GM12892 (cell line): ENCODE data around the gene NDOR1.

Experiments
- DNase-seq: peaks from one replicate; pipeline ENCODE4 v3.0.0; 2011; ENCODE audit not compliant: insufficient read length
- FAIRE-seq: peaks from 2 replicates; lab custom pipeline; 2011; peaks lifted over from hg19 to GRCh38; lab: Jason Lieb, UNC
- POLR2A ChIP-seq: IDR thresholded peaks from 2 replicates; pipeline ENCODE4 v1.6.1; 2011; ENCODE audit warnings: low read depth, low read length, control low read depth
- POLR2AphosphoS5 ChIP-seq: IDR thresholded peaks from 2 replicates; pipeline ENCODE4 v1.6.1; 2011; ENCODE audit warnings: low read depth, low read length, control low read depth
- TAF1 ChIP-seq: IDR thresholded peaks from 2 replicates; pipeline ENCODE4 v1.6.1; 2011; ENCODE audit warnings: low read depth, mild to moderate bottlenecking, control low read depth, low read length, borderline replicate concordance

NDOR1 gene

DNA sequence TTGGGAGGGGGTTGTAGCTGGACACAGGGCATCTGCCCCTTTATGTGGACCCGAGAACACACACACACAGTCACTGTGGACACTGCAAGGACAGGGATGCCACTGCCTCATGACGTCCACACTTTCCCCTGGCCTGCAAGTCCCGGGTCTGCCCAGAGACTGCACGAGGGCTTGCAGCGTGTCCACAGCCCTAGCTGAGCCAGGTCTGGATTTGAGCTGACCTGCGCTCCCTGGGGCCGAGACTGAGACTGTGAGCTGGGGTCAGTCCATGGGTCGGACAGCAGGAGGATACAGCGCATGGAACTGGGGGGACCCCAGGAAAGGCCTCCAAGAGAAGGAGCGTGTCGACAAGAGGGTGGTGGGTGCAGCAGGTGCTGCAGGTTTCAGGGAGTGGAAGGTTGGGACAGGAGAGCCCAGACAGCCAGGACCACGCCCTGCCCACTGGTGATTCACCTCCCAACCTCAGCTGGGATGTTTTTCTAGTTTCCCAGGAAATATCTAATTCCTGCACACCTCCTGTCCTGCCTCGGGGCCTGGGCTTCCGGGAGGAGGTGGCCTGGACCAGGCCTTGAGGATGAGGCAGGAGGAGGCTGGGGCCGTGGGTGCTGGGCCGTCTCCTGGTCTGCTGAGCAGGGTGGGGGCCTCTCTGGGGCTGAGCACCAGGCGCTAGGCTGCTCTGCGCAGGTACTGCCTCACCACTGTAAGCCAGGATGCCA, 21.0 kb downstream of the NDOR1 start:
- no peak for FAIRE-seq
- no peak for DNase-seq
- TF ChIP-seq POLR2A (no peak), POLR2AphosphoS5 (no peak), TAF1 (no peak)

DNA sequence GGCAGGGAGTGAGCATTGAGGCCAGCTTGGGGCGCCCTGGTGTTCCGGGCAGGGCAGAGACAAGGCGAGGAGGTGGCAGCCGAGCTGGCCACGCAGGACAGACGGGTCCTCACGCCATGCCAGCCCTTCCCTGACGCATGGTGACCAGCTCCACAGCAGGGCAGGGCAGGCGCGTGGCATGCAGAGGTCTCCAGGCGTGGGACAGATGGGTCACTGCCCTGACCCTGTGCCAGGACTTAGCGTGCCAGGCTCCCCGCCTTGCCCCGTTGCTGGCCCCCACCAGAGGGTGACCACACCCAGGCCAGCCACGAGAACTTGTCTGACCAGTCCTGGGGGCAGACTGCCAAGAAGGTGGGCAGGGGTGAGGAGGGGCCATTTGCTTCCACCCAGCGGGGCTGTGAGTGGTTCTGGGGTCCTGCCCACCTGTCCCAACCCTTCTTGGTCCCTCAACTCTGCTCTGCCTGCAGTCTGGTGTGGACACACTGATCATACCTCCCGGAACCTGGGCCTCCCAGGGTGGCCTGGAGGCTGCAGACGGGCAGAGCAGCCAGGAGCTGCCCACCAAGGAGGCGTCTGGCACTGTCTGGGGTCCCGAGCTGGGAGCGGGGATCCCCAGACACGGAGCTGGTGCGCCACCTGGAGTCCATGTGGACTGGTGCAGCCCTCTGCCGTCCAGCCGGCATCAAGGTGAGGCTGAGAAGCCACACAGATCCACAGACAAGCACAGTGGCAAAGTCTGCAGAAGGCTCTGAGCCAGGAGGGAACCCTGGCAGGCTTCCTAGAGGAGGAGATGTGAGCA, 21.8 kb downstream of the NDOR1 start, which contains the start of gene RNF224:
RNF224 (plus strand) TSS at position 449 of the 799 bp plus-strand sequence. CDS start 834 bp downstream, outside the sequence.
- FAIRE-seq (peak; percentile 98), DNase-seq (peak; percentile 88)
- no peak for TF ChIP-seq POLR2AphosphoS5
- TF ChIP-seq POLR2A, result no peak
- TF ChIP-seq TAF1, result no peak

DNA sequence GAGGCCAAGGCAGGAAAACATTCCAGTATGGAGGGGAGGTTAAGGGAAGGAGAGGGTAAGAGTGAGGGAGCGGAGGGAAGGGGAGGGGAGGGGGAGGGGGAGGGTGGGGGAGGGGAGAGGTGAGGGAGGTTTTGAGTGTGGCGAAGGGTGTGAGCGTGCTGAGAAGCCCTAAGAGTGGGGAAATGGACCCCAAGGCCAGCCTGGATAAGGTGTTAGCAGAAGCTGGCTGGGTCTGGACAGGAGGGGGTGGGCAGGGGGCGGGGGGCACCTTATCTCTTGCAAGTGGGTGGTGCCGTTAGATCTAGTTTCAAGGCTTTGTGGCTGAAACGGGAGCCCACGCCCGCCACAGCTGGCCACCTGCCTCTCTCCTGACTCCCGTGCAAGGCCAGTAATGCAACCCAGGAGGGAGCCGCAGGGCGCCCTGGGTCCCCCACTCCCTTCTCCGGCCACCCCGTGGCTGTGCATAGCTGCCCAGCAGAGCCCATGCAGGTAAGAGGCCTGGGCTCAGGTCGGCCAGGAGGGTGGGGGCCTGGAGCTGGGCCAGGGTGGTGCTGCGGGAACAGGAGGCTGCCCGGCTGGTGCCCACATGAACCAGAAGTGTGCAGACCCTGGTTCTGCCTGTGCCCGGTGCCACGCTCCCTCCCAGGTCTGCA, 22.5 kb downstream of the NDOR1 start:
- TF ChIP-seq POLR2AphosphoS5, result no peak
- TF ChIP-seq POLR2A, result no peak
- TF ChIP-seq TAF1, result no peak
- FAIRE-seq (no peak), DNase-seq (no peak)

DNA sequence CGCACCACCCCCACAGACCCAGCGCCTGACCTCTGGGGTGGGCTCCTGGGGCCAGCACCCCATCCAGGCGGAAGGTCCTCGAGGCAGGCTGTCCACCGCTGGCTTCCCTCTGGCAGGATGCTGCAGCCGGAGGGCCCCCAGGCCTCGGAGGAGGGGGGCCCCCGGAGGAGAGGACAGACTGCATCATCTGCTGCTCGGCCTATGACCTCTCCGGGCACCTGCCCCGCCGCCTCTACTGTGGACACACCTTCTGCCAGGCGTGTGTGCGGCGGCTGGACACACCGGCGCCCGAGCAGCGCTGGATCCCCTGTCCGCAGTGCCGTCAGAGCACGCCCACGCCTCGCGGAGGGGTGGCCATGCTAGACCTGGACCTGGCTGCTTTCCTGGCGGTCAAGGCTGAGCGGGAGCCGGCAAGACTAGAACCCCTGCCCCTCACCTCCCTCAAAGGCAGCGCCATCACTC, 23.0 kb downstream of the NDOR1 start:
- FAIRE-seq (no peak), DNase-seq (no peak)
- TF ChIP-seq POLR2AphosphoS5, result no peak
- no peak for TF ChIP-seq TAF1
- TF ChIP-seq POLR2A, result no peak

DNA sequence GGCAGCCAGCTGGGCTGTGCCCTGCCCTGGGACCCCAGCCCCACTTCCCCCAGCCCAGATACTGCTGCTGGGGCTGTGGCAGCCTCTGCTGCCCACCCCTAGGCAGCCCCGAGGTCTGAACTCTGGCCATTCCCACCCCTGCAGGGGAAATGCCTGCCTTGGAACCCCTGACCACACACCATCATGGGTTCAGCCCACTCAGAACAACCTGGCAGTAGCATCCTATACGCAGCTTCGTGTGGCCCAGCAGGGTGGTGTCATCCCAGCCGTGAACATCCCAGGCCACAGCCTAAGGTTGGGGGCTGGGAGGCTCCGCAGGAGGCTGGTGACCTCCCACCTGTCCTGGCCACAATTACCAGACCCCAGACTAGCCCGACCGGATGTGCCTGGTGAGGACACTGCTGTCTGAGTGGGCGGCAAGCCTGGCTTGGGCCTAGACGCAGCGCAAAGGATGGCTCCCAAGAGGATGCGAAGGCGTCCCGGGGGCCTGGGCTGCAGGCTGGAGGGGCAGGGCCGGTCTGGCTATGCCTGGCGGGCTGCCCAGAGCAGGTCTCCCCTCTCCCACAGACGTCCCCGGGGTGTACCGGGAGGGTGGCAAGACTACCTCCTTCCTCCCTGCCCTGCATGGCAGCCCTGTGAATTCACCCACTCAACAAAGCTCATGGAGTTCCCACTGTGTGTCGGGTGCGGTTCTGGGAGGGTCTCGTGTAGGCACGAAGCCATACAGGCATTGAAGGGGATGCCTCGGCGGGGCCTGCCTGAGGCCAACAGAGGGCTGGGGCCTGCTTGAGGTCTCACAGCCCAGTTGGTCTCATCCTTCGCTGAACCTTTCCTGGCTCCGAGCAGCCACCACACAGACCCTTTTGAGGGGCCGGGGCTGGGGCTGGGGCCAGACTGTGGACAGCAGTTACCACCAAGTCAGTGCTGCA, 23.7 kb downstream of the NDOR1 start:
- FAIRE-seq (no peak), DNase-seq (no peak)
- TF ChIP-seq POLR2AphosphoS5 (no peak), POLR2A (no peak), TAF1 (no peak)

DNA sequence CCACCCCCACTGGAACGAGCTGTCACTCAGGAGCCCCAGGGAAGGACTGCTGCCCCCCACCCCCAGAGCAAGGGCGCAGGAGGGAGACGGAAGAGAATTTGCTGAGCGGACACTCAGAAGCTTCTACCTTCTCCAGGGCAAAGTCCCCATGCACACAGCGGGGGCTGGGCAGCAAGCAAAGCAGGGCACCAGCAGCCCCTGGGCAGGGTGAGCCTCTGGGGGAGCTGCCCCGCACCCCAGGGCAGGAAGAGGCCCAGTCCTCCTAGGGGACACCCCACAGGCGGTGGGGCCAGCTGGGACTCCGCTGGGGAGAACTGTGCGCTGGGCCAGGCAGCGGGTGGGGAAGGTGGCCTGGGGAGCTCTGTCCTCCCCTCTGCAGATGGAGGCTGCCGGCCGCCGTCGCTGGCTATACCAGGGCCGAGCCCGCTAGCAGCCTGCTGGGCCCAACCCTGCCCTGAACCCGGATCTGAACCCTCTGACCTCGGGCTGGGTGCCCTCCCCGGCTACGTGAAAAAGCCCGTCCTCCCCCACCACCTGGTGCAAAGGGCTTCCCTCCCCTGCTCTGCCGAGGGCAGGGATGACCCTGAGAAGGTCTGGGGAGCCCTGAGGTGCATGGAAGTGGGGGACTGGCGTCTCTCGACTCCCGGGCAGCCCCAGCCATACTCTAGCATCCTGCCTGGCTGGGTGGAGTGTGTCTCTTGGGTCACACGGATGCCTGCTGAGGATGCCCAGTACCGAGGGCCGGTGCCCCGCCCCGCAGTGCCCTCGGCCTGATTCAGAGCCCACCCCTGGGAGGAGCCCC, 24.6 kb downstream of the NDOR1 start:
- TF ChIP-seq TAF1 (no peak), POLR2A (no peak), POLR2AphosphoS5 (no peak)
- FAIRE-seq (no peak), DNase-seq (no peak)

DNA sequence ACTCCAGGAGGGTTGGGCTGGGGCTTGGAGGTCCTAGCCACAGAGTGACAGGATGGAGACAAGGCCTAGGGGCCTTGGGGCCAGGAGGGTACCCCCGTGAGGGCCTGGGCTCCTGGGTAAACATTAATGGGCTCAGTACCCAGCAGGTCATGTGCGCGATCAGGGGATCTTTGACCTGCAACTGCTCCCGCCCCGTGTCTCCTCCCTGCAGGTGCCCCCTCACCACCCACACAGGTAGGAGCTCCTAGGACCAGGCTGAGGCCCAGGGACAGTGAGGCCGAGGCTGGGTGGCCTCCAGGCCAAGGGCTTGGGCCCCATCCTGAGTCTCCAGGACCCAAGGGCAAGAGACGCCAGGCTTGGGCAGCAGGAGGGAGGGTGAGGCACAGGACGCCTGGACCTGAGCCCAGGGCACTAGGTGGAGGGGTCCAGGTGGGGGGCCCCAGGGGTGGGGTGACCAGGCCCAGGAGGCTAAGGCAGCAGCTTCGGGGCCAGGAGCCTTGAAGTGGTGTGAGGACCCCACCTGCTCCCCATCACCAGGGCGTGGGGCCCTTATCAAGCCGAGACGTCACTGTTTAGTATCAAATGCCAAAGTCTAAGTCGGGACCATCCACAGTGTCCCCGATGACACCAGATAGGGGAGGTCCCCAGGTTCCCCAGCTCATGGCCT, 25.3 kb downstream of the NDOR1 start, which contains the start of gene SLC34A3:
SLC34A3 (plus strand) TSS at position 197 of the 667 bp plus-strand sequence. CDS start 802 bp downstream, outside the sequence.
- FAIRE-seq (no peak), DNase-seq (no peak)
- TF ChIP-seq POLR2A, result no peak
- TF ChIP-seq POLR2AphosphoS5, result no peak
- TF ChIP-seq TAF1, result no peak

DNA sequence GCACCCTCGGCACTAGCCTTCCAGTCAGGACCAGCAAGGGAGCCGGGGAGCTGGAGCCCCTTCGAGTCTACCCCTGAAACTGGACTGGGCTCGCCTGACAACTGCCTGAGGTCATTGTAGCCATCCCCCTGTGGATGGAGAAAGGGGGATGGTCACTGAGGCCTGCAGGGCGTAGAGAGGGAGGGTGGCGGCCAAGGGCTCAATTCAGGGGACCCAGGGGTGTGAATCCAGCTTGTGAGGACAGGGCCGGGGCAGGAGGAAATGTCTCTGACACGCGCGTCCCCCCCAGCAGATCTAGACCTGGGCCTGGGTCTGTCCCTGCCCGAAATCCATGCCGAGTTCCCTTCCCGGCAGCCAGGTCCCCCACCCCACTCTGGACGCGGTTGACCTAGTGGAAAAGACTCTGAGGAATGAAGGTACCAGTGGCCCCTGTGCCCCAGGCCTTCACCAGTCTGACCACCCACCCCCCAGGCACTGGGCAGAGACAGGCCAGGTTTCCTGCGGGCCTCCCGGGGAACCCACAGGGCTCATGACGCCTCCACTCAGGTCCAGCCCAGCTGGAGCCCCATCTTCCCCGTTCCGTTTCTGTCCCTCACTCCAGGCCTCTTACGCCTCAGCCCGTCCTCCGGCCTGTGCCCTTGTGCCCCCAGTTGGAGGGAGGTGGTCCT, 26.0 kb downstream of the NDOR1 start:
- DNase-seq (no peak), FAIRE-seq (no peak)
- TF ChIP-seq POLR2AphosphoS5 (no peak), TAF1 (no peak)

DNA sequence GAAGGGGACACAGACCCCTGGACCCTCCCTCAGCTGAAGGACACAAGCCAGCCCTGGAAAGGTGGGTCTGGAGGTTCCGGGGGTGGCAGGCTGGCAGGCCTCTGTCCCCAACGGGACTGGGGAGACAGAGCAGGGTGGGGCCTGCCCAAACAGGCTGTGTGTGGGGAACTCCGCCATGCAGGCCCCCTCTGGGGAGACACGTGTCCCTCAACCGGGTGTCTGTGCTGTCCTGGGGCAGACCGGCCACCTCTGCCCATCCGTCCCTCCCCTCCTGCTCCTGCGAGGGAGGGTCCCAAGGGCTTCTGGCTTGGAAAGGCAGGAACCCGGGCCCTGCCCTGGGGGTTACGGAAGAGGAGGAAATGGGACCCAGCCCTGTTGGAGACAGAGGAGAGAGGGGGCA, 26.6 kb downstream of the NDOR1 start:
- FAIRE-seq (no peak), DNase-seq (no peak)
- no peak for TF ChIP-seq POLR2A
- no peak for TF ChIP-seq POLR2AphosphoS5
- no peak for TF ChIP-seq TAF1
